ENCODE data around the gene SP140L. TPM values are rescaled to one million over a fixed set of nuclear protein-coding genes. Genes with fewer than 3 reads are reported as not detected.

The SP140L gene
- polyA plus RNA-seq, 1 of the 3 experiments (the other 2 are of a cell fraction) = 13.5 TPM

DNA sequence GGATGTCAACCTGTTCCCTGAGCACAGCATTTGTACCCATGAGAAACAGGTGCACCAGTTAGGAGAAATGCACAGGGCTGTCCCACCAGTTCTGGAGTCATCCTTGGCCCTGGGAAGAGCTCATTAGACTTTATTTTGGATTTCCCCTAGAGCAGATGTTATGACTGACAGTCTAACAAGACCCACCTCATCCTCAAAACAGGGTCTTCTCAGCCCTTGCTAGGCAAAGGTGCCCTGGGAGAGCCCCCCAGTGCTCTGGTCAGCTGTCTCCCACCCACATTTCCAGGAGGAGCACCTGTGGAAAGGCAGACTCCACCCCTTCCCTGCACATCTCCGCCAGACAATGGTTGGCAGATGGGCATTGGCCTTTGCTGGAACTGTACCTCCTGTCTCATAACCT is 83.3 kb downstream of the SP140L start:
- Histone ChIP-seq H3K27ac (ENCODE audit: low read depth in 2 of 2, low read length in 1 of 2) (no peak overlapping the region), H3K4me1 (ENCODE audit: control insufficient read depth in 1 of 2, insufficient read depth in 2 of 2, low read depth in 1 of 2, low read length in 1 of 2) (peaks cover 12 to 13% of the 10 kb centered on the region in 2 experiments; a peak in 3 of 4 replicates), H3K27me3 (ENCODE audit: insufficient read depth) (no peaks in the 10 kb centered on the region), H3K36me3 (replicated peaks in 1 of 2; ENCODE audit: control insufficient read depth in 1 of 2, insufficient read depth in 2 of 2, low read length in 1 of 2) (no peaks in the 10 kb centered on the region), H3F3A (replicated peaks; ENCODE audit: insufficient read depth) (peaks cover 15% of the 10 kb centered on the region), H3K9me2 (no peaks in the 10 kb centered on the region), H4K20me1 (ENCODE audit: insufficient read depth) (no peaks in the 10 kb centered on the region), H3K9ac (no peak overlapping the region), H3K9me3 (no peaks in the 10 kb centered on the region), H2AFZ (ENCODE audit: low read depth) (no peak overlapping the region), H3K79me2 (ENCODE audit: insufficient read depth) (no peaks in the 10 kb centered on the region), H3K4me2 (no peak overlapping the region), H3K4me3 (ENCODE audit: low read depth in 2 of 2, low read length in 1 of 2) (no peak overlapping the region)
- CTCF ChIA-PET = no interaction called here
- no CpG with 5 or more reads among the region's 1 CpG for WGBS (ENCODE audit: low lambda C conversion rate)
- no peak for TF ChIP-seq FOSL2 (IDR thresholded peaks at IDR 0.05; ENCODE audit: borderline replicate concordance, low read depth)
- no peak for DNase-seq
- POLR2A ChIA-PET = no interaction called here

DNA sequence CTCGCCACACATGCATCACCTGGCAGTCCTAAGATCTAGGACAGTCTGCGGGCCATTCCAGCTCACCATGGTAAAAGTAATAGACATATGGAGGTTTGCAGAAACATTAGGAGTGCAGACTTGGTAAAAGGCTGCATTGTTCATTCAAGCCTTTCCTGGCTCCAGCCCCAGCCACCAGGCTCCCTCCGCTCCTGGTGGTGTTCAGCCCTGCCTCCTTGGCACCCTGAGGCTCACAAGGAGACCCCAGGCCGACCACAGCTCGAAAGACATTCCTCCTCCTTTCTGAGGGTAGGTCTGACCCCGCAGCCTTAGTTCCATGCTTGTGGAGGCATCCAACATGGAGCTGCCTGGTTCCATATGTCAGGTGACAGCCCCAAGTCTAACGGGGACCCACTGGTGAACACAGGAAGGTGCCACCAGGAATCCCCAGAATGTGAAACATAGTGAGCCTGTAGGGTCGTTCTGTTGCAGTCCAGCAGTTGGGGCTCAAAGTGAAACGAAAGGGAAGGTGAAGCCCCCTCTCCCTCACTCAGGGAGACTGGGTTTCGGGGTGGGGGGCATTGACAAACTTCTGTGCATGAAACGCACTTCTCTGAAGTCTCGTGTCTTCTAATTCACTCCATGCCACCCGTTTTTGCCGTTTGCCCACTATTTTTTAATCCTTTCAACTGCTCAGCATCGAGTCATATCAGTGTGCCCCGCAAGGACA is 84.0 kb downstream of the SP140L start:
- Histone ChIP-seq H3K27me3 (ENCODE audit: insufficient read depth) (no peaks in the 10 kb centered on the region), H4K20me1 (ENCODE audit: insufficient read depth) (no peaks in the 10 kb centered on the region), H3K9me3 (no peaks in the 10 kb centered on the region), H3K9me2 (no peaks in the 10 kb centered on the region), H3K36me3 (replicated peaks in 1 of 2; ENCODE audit: control insufficient read depth in 1 of 2, insufficient read depth in 2 of 2, low read length in 1 of 2) (no peaks in the 10 kb centered on the region), H3K79me2 (ENCODE audit: insufficient read depth) (no peaks in the 10 kb centered on the region), H2AFZ (ENCODE audit: low read depth) (peak overlapping the region; percentile 87), H3K4me3 (ENCODE audit: low read depth in 2 of 2, low read length in 1 of 2) (peak overlapping the region; percentile 60 to 76), H3K4me2 (peak overlapping the region; percentile 92), H3K9ac (peak overlapping the region; percentile 87), H3K27ac (ENCODE audit: low read depth in 2 of 2, low read length in 1 of 2) (peak overlapping the region; percentile 73 to 89; a peak in 3 of 4 replicates), H3K4me1 (ENCODE audit: control insufficient read depth in 1 of 2, insufficient read depth in 2 of 2, low read depth in 1 of 2, low read length in 1 of 2) (peaks cover 12 to 13% of the 10 kb centered on the region in 2 experiments; a peak in 3 of 4 replicates), H3F3A (replicated peaks; ENCODE audit: insufficient read depth) (peaks cover 15% of the 10 kb centered on the region)
- DNase-seq = no peak
- no peak for TF ChIP-seq SMC3 (IDR thresholded peaks at IDR 0.05; ENCODE audit: low read depth, low read length)
- 30% methylated on average over 15 of the region's 16 CpGs for WGBS (ENCODE audit: low lambda C conversion rate)
- ChIA-PET CTCF (no interaction called here), POLR2A (interaction anchor here (0.6 kb wide), 1 partner anchor 31 kb away, joined by 3 read pairs; no protein-coding TSS in a partner anchor)

DNA sequence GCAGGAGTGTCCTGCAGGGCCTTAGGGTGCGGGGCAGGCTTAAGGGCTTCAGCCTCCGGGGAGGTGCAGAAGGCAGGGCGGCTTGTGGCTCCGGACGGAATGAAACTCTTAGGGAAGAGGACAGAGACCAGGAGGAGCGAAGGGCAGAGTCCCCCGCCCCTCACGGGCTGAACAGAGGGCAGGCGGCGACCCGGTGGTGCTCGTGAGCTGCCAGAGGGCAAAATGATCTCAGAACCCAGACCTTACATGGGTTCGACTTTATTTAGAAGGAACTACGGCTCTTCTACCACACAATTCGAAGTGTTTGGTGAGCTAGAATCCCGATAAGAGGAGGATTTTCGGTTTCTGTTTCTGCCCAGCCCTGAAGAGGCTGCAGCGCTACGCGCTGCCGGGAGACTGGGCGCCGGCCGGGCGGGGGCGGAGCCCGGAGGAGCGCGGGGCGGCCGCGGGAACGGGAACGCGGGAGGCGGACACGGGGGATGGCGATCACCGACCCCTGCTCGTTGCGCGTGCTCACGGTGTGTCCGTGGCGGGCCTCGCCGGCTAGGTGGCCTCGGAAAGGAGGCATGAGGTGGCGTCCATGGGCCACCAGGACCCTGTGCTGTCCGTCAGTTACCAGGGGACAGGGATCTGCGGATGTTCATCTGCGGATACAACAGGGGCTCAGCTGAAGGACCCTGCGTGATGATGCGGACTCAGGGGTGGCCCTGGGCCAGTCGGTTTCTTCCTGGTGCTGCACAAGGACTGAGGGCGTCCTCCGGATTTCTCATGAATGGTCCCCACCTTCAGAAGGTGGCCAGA is 84.8 kb downstream of the SP140L start:
- Histone ChIP-seq H3K9me2 (no peaks in the 10 kb centered on the region), H3K79me2 (ENCODE audit: insufficient read depth) (peaks cover 7% of the 10 kb centered on the region), H3F3A (replicated peaks; ENCODE audit: insufficient read depth) (peaks cover 15% of the 10 kb centered on the region), H3K4me2 (peak overlapping the region; percentile 92), H4K20me1 (ENCODE audit: insufficient read depth) (no peaks in the 10 kb centered on the region), H3K9me3 (no peaks in the 10 kb centered on the region), H3K4me1 (ENCODE audit: control insufficient read depth in 1 of 2, insufficient read depth in 2 of 2, low read depth in 1 of 2, low read length in 1 of 2) (peaks cover 12 to 13% of the 10 kb centered on the region in 2 experiments; a peak in 3 of 4 replicates), H3K27me3 (ENCODE audit: insufficient read depth) (no peaks in the 10 kb centered on the region), H2AFZ (ENCODE audit: low read depth) (peak overlapping the region; percentile 87), H3K4me3 (ENCODE audit: low read depth in 2 of 2, low read length in 1 of 2) (peak overlapping the region; percentile 60 to 76), H3K27ac (ENCODE audit: low read depth in 2 of 2, low read length in 1 of 2) (peak overlapping the region; percentile 73 to 89), H3K9ac (peak overlapping the region; percentile 87), H3K36me3 (replicated peaks in 1 of 2; ENCODE audit: control insufficient read depth in 1 of 2, insufficient read depth in 2 of 2, low read length in 1 of 2) (no peaks in the 10 kb centered on the region)
- ChIA-PET CTCF (no interaction called here), POLR2A (interaction anchor here (0.6 kb wide), 1 partner anchor 32 kb away, joined by 3 read pairs; no protein-coding TSS in a partner anchor)
- TF ChIP-seq POLR2AphosphoS5 (IDR thresholded peaks at IDR 0.05; ENCODE audit: low read depth, low read length) (peak; percentile 57), FOXJ3 (CRISPR knock-in tag; IDR thresholded peaks at IDR 0.05) (no peak), TAF1 (IDR thresholded peaks at IDR 0.05; ENCODE audit: borderline replicate concordance, low read depth, low read length) (peak; percentile 39; the same call in 1 of the 2 replicates), RAD21 (IDR thresholded peaks at IDR 0.05; ENCODE audit: low read length) (no peak), SMC3 (IDR thresholded peaks at IDR 0.05; ENCODE audit: low read depth, low read length) (no peak), NFIC (IDR thresholded peaks at IDR 0.05; ENCODE audit: borderline replicate concordance) (no peak), RCOR1 (IDR thresholded peaks at IDR 0.05; ENCODE audit: low read length) (no peak), RFX5 (IDR thresholded peaks at IDR 0.05; ENCODE audit: low read length) (no peak), MXI1 (IDR thresholded peaks at IDR 0.05; ENCODE audit: low read depth, low read length) (no peak), NRF1 (IDR thresholded peaks at IDR 0.05; ENCODE audit: low read depth, low read length) (0 out of 2 replicates have a peak, but pooled peaks have one; percentile 11), ELF1 (IDR thresholded peaks at IDR 0.05) (no peak)
- TF ChIP-seq, protein P1, sequence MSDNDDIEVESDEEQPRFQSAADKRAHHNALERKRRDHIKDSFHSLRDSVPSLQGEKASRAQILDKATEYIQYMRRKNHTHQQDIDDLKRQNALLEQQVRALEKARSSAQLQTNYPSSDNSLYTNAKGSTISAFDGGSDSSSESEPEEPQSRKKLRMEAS (IDR thresholded peaks at IDR 0.05; ENCODE audit: low read depth) = 0 out of 2 replicates have a peak, but pooled peaks have one; percentile 13
- TF ChIP-seq, protein P2, sequence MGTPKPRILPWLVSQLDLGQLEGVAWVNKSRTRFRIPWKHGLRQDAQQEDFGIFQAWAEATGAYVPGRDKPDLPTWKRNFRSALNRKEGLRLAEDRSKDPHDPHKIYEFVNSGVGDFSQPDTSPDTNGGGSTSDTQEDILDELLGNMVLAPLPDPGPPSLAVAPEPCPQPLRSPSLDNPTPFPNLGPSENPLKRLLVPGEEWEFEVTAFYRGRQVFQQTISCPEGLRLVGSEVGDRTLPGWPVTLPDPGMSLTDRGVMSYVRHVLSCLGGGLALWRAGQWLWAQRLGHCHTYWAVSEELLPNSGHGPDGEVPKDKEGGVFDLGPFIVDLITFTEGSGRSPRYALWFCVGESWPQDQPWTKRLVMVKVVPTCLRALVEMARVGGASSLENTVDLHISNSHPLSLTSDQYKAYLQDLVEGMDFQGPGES (IDR thresholded peaks at IDR 0.05; ENCODE audit: low read depth, low read length) = no peak
- DNase-seq = peak; percentile 85
- 0% methylated on average over 14 of the region's 57 CpGs for WGBS (ENCODE audit: low lambda C conversion rate)

All from SK-N-SH (cell line).